Astrocyte of the spinal cord (primary cell): ENCODE data around the gene PSMC3IP.

ENCODE experiments used
- DNase-seq: peaks from one replicate; pipeline ENCODE4 v3.0.0; 2011; ENCODE audit warnings: low read depth, low spot score
- H3K4me3 ChIP-seq: 2 replicates; pipeline ENCODE4 v1.5.1; 2011; ENCODE audit warnings: low read depth, mild to moderate bottlenecking, low read length, moderate library complexity
- in situ Hi-C: cut with HindIII; loops from 2 replicates; pipeline ENCODE4 v1.10.0; 2017; ENCODE audit warnings: low sequenced_read_pairs
- TF ChIP-seq, protein P1 (sequence below): IDR thresholded peaks from 2 replicates; pipeline ENCODE4 v1.5.1; 2012; ENCODE audit warnings: low read depth, mild to moderate bottlenecking, low read length, inconsistent platforms

The PSMC3IP gene

GRCh38 chr17:42585353-42585752, 7.8 kb upstream of the PSMC3IP start:
- TF ChIP-seq, protein P1, sequence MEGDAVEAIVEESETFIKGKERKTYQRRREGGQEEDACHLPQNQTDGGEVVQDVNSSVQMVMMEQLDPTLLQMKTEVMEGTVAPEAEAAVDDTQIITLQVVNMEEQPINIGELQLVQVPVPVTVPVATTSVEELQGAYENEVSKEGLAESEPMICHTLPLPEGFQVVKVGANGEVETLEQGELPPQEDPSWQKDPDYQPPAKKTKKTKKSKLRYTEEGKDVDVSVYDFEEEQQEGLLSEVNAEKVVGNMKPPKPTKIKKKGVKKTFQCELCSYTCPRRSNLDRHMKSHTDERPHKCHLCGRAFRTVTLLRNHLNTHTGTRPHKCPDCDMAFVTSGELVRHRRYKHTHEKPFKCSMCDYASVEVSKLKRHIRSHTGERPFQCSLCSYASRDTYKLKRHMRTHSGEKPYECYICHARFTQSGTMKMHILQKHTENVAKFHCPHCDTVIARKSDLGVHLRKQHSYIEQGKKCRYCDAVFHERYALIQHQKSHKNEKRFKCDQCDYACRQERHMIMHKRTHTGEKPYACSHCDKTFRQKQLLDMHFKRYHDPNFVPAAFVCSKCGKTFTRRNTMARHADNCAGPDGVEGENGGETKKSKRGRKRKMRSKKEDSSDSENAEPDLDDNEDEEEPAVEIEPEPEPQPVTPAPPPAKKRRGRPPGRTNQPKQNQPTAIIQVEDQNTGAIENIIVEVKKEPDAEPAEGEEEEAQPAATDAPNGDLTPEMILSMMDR = no peak
- H3K4me3 ChIP-seq = no peak overlapping the region
- DNase-seq = no peak
- in situ Hi-C loops = no loop called here

GRCh38 chr17:42584880-42585279, 7.4 kb upstream of the PSMC3IP start:
- DNase-seq = no peak
- TF ChIP-seq, protein P1 = no peak
- in situ Hi-C loops = no loop called here
- H3K4me3 ChIP-seq = no peak overlapping the region

DNA sequence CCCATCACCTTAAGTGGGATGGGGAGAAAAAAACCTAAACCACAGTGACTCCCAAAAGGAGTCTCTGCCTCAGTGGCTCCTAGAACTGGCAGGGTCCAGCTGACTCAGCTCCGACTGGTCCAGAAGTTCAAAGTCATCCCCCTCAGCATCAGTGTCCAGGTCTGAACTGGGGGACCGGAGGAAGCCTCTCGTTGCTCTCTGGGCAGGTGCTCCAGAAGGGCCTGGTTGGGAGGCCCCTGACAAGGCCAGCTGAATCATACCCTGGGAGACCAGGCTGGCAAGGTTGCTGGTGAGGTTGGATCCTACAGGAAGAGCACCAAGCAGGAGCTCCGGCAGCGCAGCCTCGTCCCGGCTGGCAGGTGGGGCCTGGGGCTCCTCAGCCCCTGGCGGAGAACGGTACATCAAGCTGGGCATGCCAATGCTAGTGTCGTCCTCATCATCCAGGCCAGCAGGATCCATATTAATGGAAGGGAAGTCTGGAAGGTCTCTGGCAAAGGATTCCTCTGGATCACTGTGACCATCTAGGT, 4.3 kb upstream of the PSMC3IP start:
- no peak for DNase-seq
- in situ Hi-C loops = no loop called here
- no peak overlapping the region for H3K4me3 ChIP-seq
- TF ChIP-seq, protein P1 = no peak

- TF ChIP-seq, protein P1 = no peak
- DNase-seq = no peak
- H3K4me3 ChIP-seq = no peak overlapping the region
- in situ Hi-C loops = no loop called here
Measured at GRCh38 chr17:42579794-42580551, 2.4 kb upstream of the PSMC3IP start.

GRCh38 chr17:42578282-42578869, 847 bp upstream of the PSMC3IP start:
- in situ Hi-C loops = no loop called here
- TF ChIP-seq, protein P1 = peak; percentile 83

DNA sequence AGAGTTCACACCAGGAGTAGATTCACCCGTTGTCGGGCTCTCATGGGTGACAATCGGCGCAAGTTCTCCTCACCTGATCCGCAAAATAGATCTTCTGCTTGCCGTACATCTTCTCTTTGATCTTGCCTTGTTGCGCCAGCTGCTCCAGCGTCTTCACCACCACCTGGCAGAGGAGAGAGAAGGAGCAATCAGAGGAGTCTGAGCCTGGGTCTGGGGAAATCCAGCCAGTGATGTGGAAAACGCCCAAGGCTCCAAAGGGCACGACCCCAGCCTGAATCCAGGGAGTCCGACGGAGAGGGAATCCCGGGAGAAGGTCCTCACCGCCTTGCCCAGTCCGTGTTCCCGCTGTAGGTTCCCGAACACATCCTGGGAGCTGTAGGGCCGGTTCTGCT, 393 bp downstream of the PSMC3IP start:
- H3K4me3 ChIP-seq = peak overlapping the region; percentile 86
- TF ChIP-seq, protein P1 = no peak
- DNase-seq = no peak
- in situ Hi-C loops = no loop called here

More at GRCh38 chr17:42578282-42578869, 847 bp upstream of the PSMC3IP start:
- peak overlapping the region; percentile 86 for H3K4me3 ChIP-seq
- peak; percentile 69 for DNase-seq
